Endodermal cell (in vitro differentiated cells): Measurements from ENCODE around the gene PSMD2. TPM values are rescaled to one million over a fixed set of nuclear protein-coding genes. Genes with fewer than 3 reads are reported as not detected.

Source experiments
- DNase-seq: peaks from one replicate; pipeline ENCODE4 v3.0.0-alpha.2; 2017
- H3K27ac ChIP-seq: 2 replicates; pipeline ENCODE4 v1.5.1; 2013; ENCODE audit warnings: mild to moderate bottlenecking, low read depth, low read length, moderate library complexity
- H3K27me3 ChIP-seq: 2 replicates; pipeline ENCODE4 v1.6.1; 2013; ENCODE audit warnings: mild to moderate bottlenecking, low read length, moderate library complexity; ENCODE audit not compliant: insufficient read depth, control insufficient read depth, poor library complexity, severe bottlenecking
- H3K36me3 ChIP-seq: 2 replicates; pipeline ENCODE4 v1.7.0; 2013; ENCODE audit warnings: mild to moderate bottlenecking, low read length, moderate library complexity; ENCODE audit not compliant: control insufficient read depth, insufficient read depth
- H3K4me1 ChIP-seq: one replicate; pipeline ENCODE4 v1.7.0; 2013; ENCODE audit warnings: low read length; ENCODE audit not compliant: control insufficient read depth, insufficient read depth
- H3K4me3 ChIP-seq: 2 replicates; pipeline ENCODE4 v1.5.1; 2013; ENCODE audit warnings: mild to moderate bottlenecking, low read length, moderate library complexity
- H3K9ac ChIP-seq: 2 replicates; pipeline ENCODE4 v1.6.1; 2013; ENCODE audit warnings: mild to moderate bottlenecking, low read length, moderate library complexity; ENCODE audit not compliant: poor library complexity, severe bottlenecking; ENCODE audit errors: extremely low read depth
- H3K9me3 ChIP-seq: 2 replicates; pipeline ENCODE4 v1.6.1; 2013; ENCODE audit warnings: mild to moderate bottlenecking, low read length, moderate library complexity; ENCODE audit not compliant: control insufficient read depth
- H3K27ac Mint-ChIP-seq: 2 replicates; pipeline ENCODE4 v1.8.0; 2020; ENCODE audit warnings: mixed read lengths
- H3K27me3 Mint-ChIP-seq: 2 replicates; pipeline ENCODE4 v1.8.0; 2021; ENCODE audit warnings: mild to moderate bottlenecking, mixed read lengths; ENCODE audit not compliant: insufficient read depth
- H3K36me3 Mint-ChIP-seq: 2 replicates; pipeline ENCODE4 v1.8.0; 2020; ENCODE audit warnings: low read depth, mixed read lengths
- H3K4me1 Mint-ChIP-seq: 2 replicates; pipeline ENCODE4 v1.8.0; 2020; ENCODE audit warnings: mixed read lengths
- H3K4me3 Mint-ChIP-seq: 2 replicates; pipeline ENCODE4 v1.8.0; 2020; ENCODE audit warnings: mild to moderate bottlenecking, moderate library complexity, mixed read lengths
- H3K9me3 Mint-ChIP-seq: 2 replicates; pipeline ENCODE4 v1.8.0; 2020; ENCODE audit warnings: mild to moderate bottlenecking, mixed read lengths
- CTCF ChIP-seq: fragments of 200-600 bp; sonication (generic); conservative IDR thresholded peaks from 2 replicates; pipeline ENCODE4 v1.5.0; 2021; ENCODE audit warnings: antibody characterized with exemption, mild to moderate bottlenecking
- WGBS, 2 experiments: methylation state at CpG; one replicate each; pipeline versions ENCODE4 v1.1.5 to v1.1.7; 2013; ENCODE audit warnings: missing lambda C conversion rate in 2 of 2, mixed read lengths in 1 of 2; ENCODE audit not compliant: insufficient coverage in 1 of 2, insufficient read length in 1 of 2; 5-methylcytosine and 5-hydroxymethylcytosine counted together
- total RNA-seq, 2 donors: library from RNA; stranded (reverse); fragmentation: NEBNext Ultra II Directional in 1 of 2; extraction: Animal tissue kit (Norgen Biotek cat#: 25700) in 1 of 2; gene quantifications; 2 replicates in 1 of 2; 3 replicates in 1 of 2; pipeline ENCODE4 v1.2.1, GENCODE V29; 2021

PSMD2 gene
- total RNA-seq, 2 donors from 2014 or later = 332 TPM

- Histone ChIP-seq H3K9me3 (no peaks in the 10 kb centered on the region), H3K4me1 (peaks cover 4% of the 10 kb centered on the region), H3K36me3 (peaks cover 35% of the 10 kb centered on the region), H3K27ac (no peak overlapping the region), H3K4me3 (no peak overlapping the region), H3K9ac (no peak overlapping the region), H3K27me3 (no peaks in the 10 kb centered on the region)
- no peak for DNase-seq
- Mint-ChIP-seq H3K27ac (no peak overlapping the region), H3K27me3 (no peaks in the 10 kb centered on the region), H3K4me1 (peaks cover 26% of the 10 kb centered on the region), H3K9me3 (no peaks in the 10 kb centered on the region), H3K36me3 (peaks cover 37% of the 10 kb centered on the region), H3K4me3 (no peak overlapping the region)
- 95 to 98% methylated on average over 19 to 20 of the region's 20 CpGs for WGBS, 2 experiments
- no peak for TF ChIP-seq CTCF
Measured at GRCh38 chr3:184346480-184347190, 47.6 kb downstream of the PSMD2 start.

GRCh38 chr3:184347321-184348056 is 48.4 kb downstream of the PSMD2 start:
- H3K9me3 Mint-ChIP-seq = no peaks in the 10 kb centered on the region
- no peak overlapping the region for H3K4me3 Mint-ChIP-seq
- Histone ChIP-seq H3K27ac (no peak overlapping the region), H3K4me3 (no peak overlapping the region), H3K9me3 (no peaks in the 10 kb centered on the region), H3K36me3 (peaks cover 40% of the 10 kb centered on the region), H3K4me1 (peaks cover 9% of the 10 kb centered on the region), H3K27me3 (no peaks in the 10 kb centered on the region), H3K9ac (no peak overlapping the region)
- TF ChIP-seq CTCF = no peak
- no peak for DNase-seq
- H3K27ac Mint-ChIP-seq = no peak overlapping the region
- H3K36me3 Mint-ChIP-seq = peaks cover 40% of the 10 kb centered on the region
- peaks cover 35% of the 10 kb centered on the region for H3K4me1 Mint-ChIP-seq
- 92 to 94% methylated on average over 12 of the region's 12 CpGs for WGBS, 2 experiments
- H3K27me3 Mint-ChIP-seq = no peaks in the 10 kb centered on the region

GRCh38 chr3:184348057-184348382 is 49.0 kb downstream of the PSMD2 start:
- Histone ChIP-seq H3K9me3 (no peaks in the 10 kb centered on the region), H3K9ac (no peak overlapping the region), H3K27ac (no peak overlapping the region), H3K4me3 (no peak overlapping the region), H3K36me3 (peaks cover 43% of the 10 kb centered on the region), H3K4me1 (peaks cover 12% of the 10 kb centered on the region), H3K27me3 (no peaks in the 10 kb centered on the region)
- no peak for DNase-seq
- no peak for TF ChIP-seq CTCF
- Mint-ChIP-seq H3K36me3 (peaks cover 39% of the 10 kb centered on the region), H3K27me3 (no peaks in the 10 kb centered on the region), H3K4me3 (no peak overlapping the region), H3K27ac (no peak overlapping the region), H3K9me3 (no peaks in the 10 kb centered on the region), H3K4me1 (peaks cover 38% of the 10 kb centered on the region)
- WGBS, 2 experiments = 83 to 94% methylated on average over 4 of the region's 4 CpGs
